Measurements from ENCODE around the gene NHSL2.

NHSL2 gene

GRCh38 chrX:72079607-72080006, 169.0 kb downstream of the NHSL2 start:
- no peak for TF ChIP-seq CTCF (conservative IDR thresholded peaks at IDR 0.05; ENCODE audit: low read depth)
- no peak overlapping the region for H3K27ac ChIP-seq
- ChIA-PET POLR2A (ENCODE audit: low non-redundant PET) (no interaction called here), CTCF (no interaction called here)
- no peak for DNase-seq (ENCODE audit: low spot score)

- DNase-seq (ENCODE audit: low spot score) = no peak
- TF ChIP-seq CTCF (conservative IDR thresholded peaks at IDR 0.05; ENCODE audit: low read depth) = no peak
- ChIA-PET CTCF (no interaction called here), POLR2A (ENCODE audit: low non-redundant PET) (no interaction called here)
- no peak overlapping the region for H3K27ac ChIP-seq
Observed at GRCh38 chrX:72080150-72080549, 169.5 kb downstream of the NHSL2 start.

GRCh38 chrX:72080800-72081199, 170.2 kb downstream of the NHSL2 start:
- TF ChIP-seq CTCF (conservative IDR thresholded peaks at IDR 0.05; ENCODE audit: low read depth) = no peak
- no peak for DNase-seq (ENCODE audit: low spot score)
- H3K27ac ChIP-seq = no peak overlapping the region
- ChIA-PET CTCF (interaction anchor here (0.6 kb wide), 1 partner anchor 76 kb away, joined by 5 read pairs; no protein-coding TSS in a partner anchor), POLR2A (ENCODE audit: low non-redundant PET) (no interaction called here)

- POLR2A ChIA-PET (ENCODE audit: low non-redundant PET) = no interaction called here
- TF ChIP-seq CTCF (conservative IDR thresholded peaks at IDR 0.05; ENCODE audit: low read depth) = no peak
- no peak overlapping the region for H3K27ac ChIP-seq
- CTCF ChIA-PET = interaction anchor here (0.8 kb wide), 1 partner anchor 96 kb away, joined by 4 read pairs; no protein-coding TSS in a partner anchor
- DNase-seq (ENCODE audit: low spot score) = no peak
Observed at GRCh38 chrX:72081605-72082320, 171.1 kb downstream of the NHSL2 start.

- POLR2A ChIA-PET (ENCODE audit: low non-redundant PET) = no interaction called here
- no peak for DNase-seq (ENCODE audit: low spot score)
- TF ChIP-seq CTCF (conservative IDR thresholded peaks at IDR 0.05; ENCODE audit: low read depth) = no peak
- CTCF ChIA-PET = interaction anchor here (0.5 kb wide), 1 partner anchor 65 kb away, joined by 3 read pairs; no protein-coding TSS in a partner anchor
- H3K27ac ChIP-seq = no peak overlapping the region
Observed at GRCh38 chrX:72083291-72083690, 172.6 kb downstream of the NHSL2 start.

- ChIA-PET POLR2A (ENCODE audit: low non-redundant PET) (no interaction called here), CTCF (interaction anchor here (0.7 kb wide), 1 partner anchor 112 kb away, joined by 3 read pairs; no protein-coding TSS in a partner anchor)
- TF ChIP-seq CTCF (conservative IDR thresholded peaks at IDR 0.05; ENCODE audit: low read depth) = no peak
- no peak for DNase-seq (ENCODE audit: low spot score)
- no peak overlapping the region for H3K27ac ChIP-seq
Observed at GRCh38 chrX:72084114-72084513, 173.5 kb downstream of the NHSL2 start.

Measured in RWPE1 (cell line).